Measurements from ENCODE around the gene ZNF436. TPM values are rescaled to one million over a fixed set of nuclear protein-coding genes. Genes with fewer than 3 reads are reported as not detected.

ZNF436 gene
- total and polyA plus RNA-seq, 2 donors (not counting 3 experiments of a cell fraction or from before 2014, with no cell fraction given), result 6.5 to 14.0 TPM

DNA sequence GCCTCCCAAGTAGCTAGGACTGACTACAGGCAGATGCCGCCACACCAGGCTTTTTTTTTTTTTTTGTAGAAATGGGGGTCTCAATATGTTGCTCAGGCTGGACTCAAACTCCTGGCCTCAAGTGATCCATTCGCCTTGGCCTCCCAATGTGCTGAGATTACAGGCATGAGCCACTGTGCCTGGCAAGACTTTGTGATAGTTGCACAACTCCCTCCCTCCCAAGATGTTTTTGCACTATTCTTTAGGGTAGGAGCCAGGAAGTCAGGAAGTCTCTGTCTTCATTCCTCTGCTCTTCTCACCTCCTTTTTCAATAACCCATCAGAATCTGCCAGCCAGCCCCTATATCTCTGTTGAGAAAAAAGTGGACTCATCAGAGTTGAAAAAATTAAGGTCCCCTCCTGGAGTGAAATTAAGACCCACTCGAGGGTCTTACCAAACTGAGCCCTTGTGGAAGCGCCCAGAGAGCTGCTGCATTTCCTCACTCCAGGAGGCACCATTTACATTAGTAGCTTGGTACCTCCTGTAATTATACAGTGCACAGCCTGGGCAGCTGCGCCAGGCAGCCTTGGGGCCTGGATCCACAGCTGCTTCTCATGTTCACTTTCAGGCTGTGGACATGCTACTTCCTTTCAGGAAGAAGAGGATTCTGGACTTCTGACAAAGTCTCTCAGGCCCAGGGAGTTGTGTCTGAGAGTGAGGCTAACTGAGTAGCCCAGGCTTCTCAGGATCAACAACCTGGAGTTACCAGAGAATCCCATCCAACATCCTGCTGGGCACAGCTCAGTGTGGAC, 30.9 kb upstream of the ZNF436 start:
- Histone ChIP-seq H3K9me3 (replicated peaks; ENCODE audit: control insufficient read depth, insufficient read depth, low read length) (no peaks in the 10 kb centered on the region), H2AFZ (ENCODE audit: low read depth, low read length) (peak overlapping the region; percentile 27), H3K4me3 (replicated peaks in 1 of 3; ENCODE audit: insufficient read depth in 1 of 3, low read depth in 1 of 3, low read length in 3 of 3) (no peak overlapping the region), H4K20me1 (replicated peaks; ENCODE audit: control insufficient read depth, extremely low read depth, insufficient read depth, low read length) (no peaks in the 10 kb centered on the region), H3K27me3 (ENCODE audit: control insufficient read depth in 2 of 2, insufficient read depth in 2 of 2, low read length in 2 of 2) (no peaks in the 10 kb centered on the region), H3K9me1 (replicated peaks; ENCODE audit: control insufficient read depth, extremely low read depth, insufficient read depth, low read length) (no peaks in the 10 kb centered on the region), H3K9ac (replicated peaks; ENCODE audit: extremely low read depth, insufficient read depth, low read length) (no peak overlapping the region), H3K27ac (ENCODE audit: insufficient read depth, low read depth, low read length) (no peak overlapping the region), H3K4me1 (ENCODE audit: control insufficient read depth, extremely low read depth, insufficient read depth, low read length) (peaks cover 28% of the 10 kb centered on the region), H3K4me2 (ENCODE audit: insufficient read depth, low read length) (no peak overlapping the region), H3K36me3 (ENCODE audit: control insufficient read depth in 2 of 2, extremely low read depth in 1 of 2, insufficient read depth in 2 of 2, low read length in 2 of 2) (no peaks in the 10 kb centered on the region), H3K79me2 (ENCODE audit: control insufficient read depth, insufficient read depth, low read length) (no peaks in the 10 kb centered on the region)
- CTCF ChIA-PET, result interaction anchor here (1.2 to 2.9 kb wide), 2 partner anchors 12 to 96 kb away, joined by 3 to 15 read pairs; no protein-coding TSS in a partner anchor
- intact Hi-C loops (cut with micrococcal nuclease), result no loop called here
- TF ChIP-seq JUN (IDR thresholded peaks at IDR 0.05; ENCODE audit: borderline replicate concordance, insufficient read depth, insufficient read length, low read depth) (no peak), MYC (IDR thresholded peaks at IDR 0.05; ENCODE audit: low read depth, low read length) (no peak), POLR2AphosphoS5 (IDR thresholded peaks at IDR 0.05; ENCODE audit: insufficient read depth, low read depth, low read length) (no peak), GATA2 (IDR thresholded peaks at IDR 0.05; ENCODE audit: insufficient read depth, insufficient read length, low read depth, low read length) (no peak)
- POLR2A ChIA-PET, result interaction anchor here (0.5 kb wide), 1 partner anchor 607 kb away, joined by 4 read pairs; no protein-coding TSS in a partner anchor
- no TSS peak for BruUV-seq (replicated peaks)
- DNase-seq (ENCODE audit: low read depth, low spot score) (no peak), FAIRE-seq (peak; percentile 18)
- dilution Hi-C loops (cut with MboI; ENCODE audit: extremely low pct_ligation_motif_present, low sequenced_read_pairs), result no loop called here

DNA sequence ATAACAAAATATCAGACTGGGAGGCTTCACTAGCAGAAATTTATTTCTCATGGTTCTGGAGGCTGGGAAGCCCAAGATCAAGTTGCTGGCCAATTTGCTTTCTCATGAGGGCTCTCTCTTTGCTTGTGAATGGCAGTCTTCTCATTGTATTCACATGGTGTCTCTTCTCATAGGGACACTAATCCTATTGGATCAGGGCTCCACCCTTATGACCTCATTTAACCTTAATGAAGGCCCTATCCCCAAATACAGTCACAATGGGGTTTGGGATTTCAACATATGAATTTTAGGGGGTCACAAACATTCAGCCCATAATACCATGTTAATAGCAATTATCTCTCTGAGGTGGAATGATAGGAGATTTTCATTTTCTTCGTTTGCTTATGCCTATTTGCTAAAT, 29.6 kb upstream of the ZNF436 start:
- BruUV-seq (replicated peaks), result no TSS peak
- Histone ChIP-seq H3K4me2 (ENCODE audit: insufficient read depth, low read length) (no peak overlapping the region), H3K9ac (replicated peaks; ENCODE audit: extremely low read depth, insufficient read depth, low read length) (no peak overlapping the region), H3K4me1 (ENCODE audit: control insufficient read depth, extremely low read depth, insufficient read depth, low read length) (peaks cover 32% of the 10 kb centered on the region), H3K27me3 (ENCODE audit: control insufficient read depth in 2 of 2, insufficient read depth in 2 of 2, low read length in 2 of 2) (no peaks in the 10 kb centered on the region), H3K79me2 (ENCODE audit: control insufficient read depth, insufficient read depth, low read length) (no peaks in the 10 kb centered on the region), H3K36me3 (ENCODE audit: control insufficient read depth in 2 of 2, extremely low read depth in 1 of 2, insufficient read depth in 2 of 2, low read length in 2 of 2) (no peaks in the 10 kb centered on the region), H3K9me3 (replicated peaks; ENCODE audit: control insufficient read depth, insufficient read depth, low read length) (no peaks in the 10 kb centered on the region), H3K27ac (ENCODE audit: insufficient read depth, low read depth, low read length) (no peak overlapping the region), H4K20me1 (replicated peaks; ENCODE audit: control insufficient read depth, extremely low read depth, insufficient read depth, low read length) (no peaks in the 10 kb centered on the region), H3K4me3 (replicated peaks in 1 of 3; ENCODE audit: insufficient read depth in 1 of 3, low read depth in 1 of 3, low read length in 3 of 3) (no peak overlapping the region), H3K9me1 (replicated peaks; ENCODE audit: control insufficient read depth, extremely low read depth, insufficient read depth, low read length) (no peaks in the 10 kb centered on the region), H2AFZ (ENCODE audit: low read depth, low read length) (no peak overlapping the region)
- ChIA-PET CTCF (no interaction called here), POLR2A (no interaction called here)
- TF ChIP-seq MAX (IDR thresholded peaks at IDR 0.05; ENCODE audit: insufficient read depth, insufficient read length), result no peak
- TF ChIP-seq EZH2 (IDR thresholded peaks at IDR 0.05; ENCODE audit: borderline replicate concordance, low read depth, low read length, severe bottlenecking), result no peak
- TF ChIP-seq POLR2AphosphoS5 (IDR thresholded peaks at IDR 0.05; ENCODE audit: insufficient read depth, low read depth, low read length), result no peak
- TF ChIP-seq MYC (IDR thresholded peaks at IDR 0.05; ENCODE audit: low read depth, low read length), result no peak
- TF ChIP-seq POLR2A (IDR thresholded peaks at IDR 0.05; ENCODE audit: low read depth, low read length), result no peak
- TF ChIP-seq FOS (IDR thresholded peaks at IDR 0.05; ENCODE audit: borderline replicate concordance, insufficient read depth, low read length), result no peak
- no peak for TF ChIP-seq JUN (IDR thresholded peaks at IDR 0.05; ENCODE audit: borderline replicate concordance, insufficient read depth, insufficient read length, low read depth)
- TF ChIP-seq, protein P1, sequence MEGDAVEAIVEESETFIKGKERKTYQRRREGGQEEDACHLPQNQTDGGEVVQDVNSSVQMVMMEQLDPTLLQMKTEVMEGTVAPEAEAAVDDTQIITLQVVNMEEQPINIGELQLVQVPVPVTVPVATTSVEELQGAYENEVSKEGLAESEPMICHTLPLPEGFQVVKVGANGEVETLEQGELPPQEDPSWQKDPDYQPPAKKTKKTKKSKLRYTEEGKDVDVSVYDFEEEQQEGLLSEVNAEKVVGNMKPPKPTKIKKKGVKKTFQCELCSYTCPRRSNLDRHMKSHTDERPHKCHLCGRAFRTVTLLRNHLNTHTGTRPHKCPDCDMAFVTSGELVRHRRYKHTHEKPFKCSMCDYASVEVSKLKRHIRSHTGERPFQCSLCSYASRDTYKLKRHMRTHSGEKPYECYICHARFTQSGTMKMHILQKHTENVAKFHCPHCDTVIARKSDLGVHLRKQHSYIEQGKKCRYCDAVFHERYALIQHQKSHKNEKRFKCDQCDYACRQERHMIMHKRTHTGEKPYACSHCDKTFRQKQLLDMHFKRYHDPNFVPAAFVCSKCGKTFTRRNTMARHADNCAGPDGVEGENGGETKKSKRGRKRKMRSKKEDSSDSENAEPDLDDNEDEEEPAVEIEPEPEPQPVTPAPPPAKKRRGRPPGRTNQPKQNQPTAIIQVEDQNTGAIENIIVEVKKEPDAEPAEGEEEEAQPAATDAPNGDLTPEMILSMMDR (IDR thresholded peaks at IDR 0.05; ENCODE audit: extremely low read depth in 1 of 2, insufficient read depth in 1 of 2, low read depth in 1 of 2, low read length in 2 of 2), result no peak
- TF ChIP-seq GATA2 (IDR thresholded peaks at IDR 0.05; ENCODE audit: insufficient read depth, insufficient read length, low read depth, low read length), result no peak
- dilution Hi-C loops (cut with MboI; ENCODE audit: extremely low pct_ligation_motif_present, low sequenced_read_pairs), result no loop called here
- DNase-seq (ENCODE audit: low read depth, low spot score), result no peak
- intact Hi-C loops (cut with micrococcal nuclease), result no loop called here
- FAIRE-seq, result no peak
